Caco-2 (cell line): Measurements from ENCODE around the gene ZMYND8. TPM values are rescaled to one million over a fixed set of nuclear protein-coding genes. Genes with fewer than 3 reads are reported as not detected.
"Not testable (repeated sequence)": the region's sequence is repeated elsewhere in the genome, so short reads cannot be mapped to it uniquely, and the experiment has no call there.

Experiments
- BruUV-seq: library from RNA; stranded (reverse); fragments of 400-500 nt; replicated peaks from 2 replicates; lab custom pipeline; 2021; lab: Mats Ljungman, UMichigan
- CTCF ChIA-PET: fragments of 300-600 bp; sonication (Branson Sonifier 250); formaldehyde crosslinking; loops from one replicate; lab custom pipeline; 2022; ENCODE audit warnings: antibody characterized with exemption; lab: Charles Lee
- POLR2A ChIA-PET: fragments of 300-600 bp; sonication (Branson Sonifier 250); formaldehyde crosslinking; loops from one replicate; lab custom pipeline; 2022; ENCODE audit warnings: antibody characterized with exemption; lab: Charles Lee
- DNase-seq, 2 experiments: peaks; one replicate each; pipeline versions ENCODE4 v3.0.0 to v3.0.0-alpha.2; 2020 to 2022
- H3K27me3 ChIP-seq: replicated peaks from 2 replicates; pipeline ENCODE4 v1.6.0; 2011; ENCODE audit warnings: low read length; ENCODE audit not compliant: control insufficient read depth, insufficient read depth
- H3K36me3 ChIP-seq: 2 replicates; pipeline ENCODE4 v1.5.1; 2011; ENCODE audit warnings: low read length; ENCODE audit not compliant: control insufficient read depth, insufficient read depth
- H3K4me1 ChIP-seq: fragments of 250-450 bp; sonication (Bioruptor Pico); 2 replicates; pipeline ENCODE4 v1.5.1; 2020; ENCODE audit warnings: mild to moderate bottlenecking
- H3K4me3 ChIP-seq: 2 replicates; pipeline ENCODE4 v1.5.1; 2011; ENCODE audit warnings: low read depth, mild to moderate bottlenecking, control low read depth, low read length
- H3K9me3 ChIP-seq: fragments of 250-450 bp; sonication (Bioruptor Pico); 2 replicates; pipeline ENCODE4 v1.5.1; 2020; ENCODE audit warnings: mild to moderate bottlenecking, moderate library complexity
- H3K27ac Mint-ChIP-seq: one replicate; pipeline ENCODE4 v1.8.0; 2022; ENCODE audit warnings: mixed read lengths; ENCODE audit not compliant: unreplicated experiment
- H3K27me3 Mint-ChIP-seq: one replicate; pipeline ENCODE4 v1.8.0; 2022; ENCODE audit warnings: mixed read lengths; ENCODE audit not compliant: insufficient read depth, unreplicated experiment
- H3K36me3 Mint-ChIP-seq: one replicate; pipeline ENCODE4 v1.8.0; 2022; ENCODE audit warnings: mild to moderate bottlenecking, mixed read lengths; ENCODE audit not compliant: insufficient read depth, unreplicated experiment
- H3K4me1 Mint-ChIP-seq: one replicate; pipeline ENCODE4 v1.8.0; 2022; ENCODE audit warnings: low read depth, mixed read lengths; ENCODE audit not compliant: unreplicated experiment
- H3K4me3 Mint-ChIP-seq: one replicate; pipeline ENCODE4 v1.8.0; 2022; ENCODE audit warnings: mild to moderate bottlenecking, moderate library complexity, mixed read lengths; ENCODE audit not compliant: unreplicated experiment
- H3K9me3 Mint-ChIP-seq: one replicate; pipeline ENCODE4 v1.8.0; 2022; ENCODE audit warnings: mixed read lengths; ENCODE audit not compliant: unreplicated experiment
- intact Hi-C: fragments of 100-400 bp; cut with micrococcal nuclease; formaldehyde crosslinking; loops from one replicate; pipeline ENCODE4 v1.10.0; 2022; ENCODE audit not compliant: unreplicated experiment
- total RNA-seq: library from RNA; stranded (reverse); gene quantifications from 2 replicates; pipeline ENCODE4 v1.2.3, GENCODE V29; 2022
- TF ChIP-seq, protein P1 (sequence below), 2 experiments: fragments of 200-600 bp in 1 of 2; IDR thresholded peaks; 1 replicate in 1 of 2; 2 replicates in 1 of 2; pipeline versions ENCODE4 v1.5.1 to v1.8.0; 2011 to 2022; ENCODE audit warnings: antibody characterized with exemption in 1 of 2, control low read depth in 1 of 2, inconsistent platforms in 1 of 2, low read depth in 1 of 2, low read length in 1 of 2, mild to moderate bottlenecking in 1 of 2, moderate library complexity in 1 of 2; ENCODE audit not compliant: insufficient read depth in 1 of 2, severe bottlenecking in 1 of 2, unreplicated experiment in 1 of 2

ZMYND8 gene
- total RNA-seq, 1 experiment from 2014 or later, result 194 TPM

DNA sequence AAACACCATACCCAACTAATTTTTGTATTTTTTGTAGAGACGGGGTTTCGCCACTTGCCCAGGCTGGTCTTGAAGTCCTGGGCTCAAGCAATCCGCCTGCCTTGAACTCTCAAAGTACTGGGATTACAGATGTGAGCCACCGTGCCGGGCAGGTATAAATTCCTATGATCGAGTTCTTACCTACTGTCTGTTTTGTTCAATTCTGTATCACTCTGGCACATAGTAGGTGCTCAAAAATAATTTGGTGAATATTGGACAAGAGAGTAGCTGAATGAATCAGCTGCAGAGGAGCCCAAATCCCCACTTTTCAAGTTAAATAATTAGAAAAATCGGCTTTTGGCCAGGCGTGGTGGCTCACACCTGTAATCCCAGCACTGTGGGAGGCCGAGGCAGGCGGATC is 13.7 kb upstream of the ZMYND8 start:
- peaks cover 33% of the 10 kb centered on the region for H3K4me1 Mint-ChIP-seq

DNA sequence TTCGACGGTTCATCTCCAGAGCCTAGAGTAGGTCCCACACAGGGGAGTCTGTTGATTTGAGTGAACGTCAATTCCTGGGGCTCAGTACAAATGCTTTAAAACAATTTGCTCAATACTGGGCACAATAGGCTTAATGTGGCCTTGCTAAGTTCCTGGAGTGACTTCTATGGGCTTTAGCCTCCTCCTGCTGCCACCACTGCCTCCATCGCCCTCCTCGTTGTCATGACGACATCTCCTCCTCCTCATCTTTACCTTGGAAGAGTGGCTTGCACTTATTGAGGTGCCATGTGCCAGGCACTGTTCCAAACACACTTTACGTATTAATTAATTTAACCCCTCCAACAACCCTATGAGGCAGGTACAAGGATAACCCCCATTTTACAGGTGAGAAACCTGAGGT is 11.8 kb upstream of the ZMYND8 start:
- TF ChIP-seq, protein P1, sequence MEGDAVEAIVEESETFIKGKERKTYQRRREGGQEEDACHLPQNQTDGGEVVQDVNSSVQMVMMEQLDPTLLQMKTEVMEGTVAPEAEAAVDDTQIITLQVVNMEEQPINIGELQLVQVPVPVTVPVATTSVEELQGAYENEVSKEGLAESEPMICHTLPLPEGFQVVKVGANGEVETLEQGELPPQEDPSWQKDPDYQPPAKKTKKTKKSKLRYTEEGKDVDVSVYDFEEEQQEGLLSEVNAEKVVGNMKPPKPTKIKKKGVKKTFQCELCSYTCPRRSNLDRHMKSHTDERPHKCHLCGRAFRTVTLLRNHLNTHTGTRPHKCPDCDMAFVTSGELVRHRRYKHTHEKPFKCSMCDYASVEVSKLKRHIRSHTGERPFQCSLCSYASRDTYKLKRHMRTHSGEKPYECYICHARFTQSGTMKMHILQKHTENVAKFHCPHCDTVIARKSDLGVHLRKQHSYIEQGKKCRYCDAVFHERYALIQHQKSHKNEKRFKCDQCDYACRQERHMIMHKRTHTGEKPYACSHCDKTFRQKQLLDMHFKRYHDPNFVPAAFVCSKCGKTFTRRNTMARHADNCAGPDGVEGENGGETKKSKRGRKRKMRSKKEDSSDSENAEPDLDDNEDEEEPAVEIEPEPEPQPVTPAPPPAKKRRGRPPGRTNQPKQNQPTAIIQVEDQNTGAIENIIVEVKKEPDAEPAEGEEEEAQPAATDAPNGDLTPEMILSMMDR (IDR thresholded peaks at IDR 0.05; ENCODE audit: insufficient read depth in 1 of 2, low read depth in 1 of 2, low read length in 1 of 2, severe bottlenecking in 1 of 2, unreplicated experiment in 1 of 2), result no peak
- Histone ChIP-seq H3K4me1 (peaks cover 38% of the 10 kb centered on the region), H3K9me3 (0 out of 2 replicates have a peak, but pooled peaks cover 5% of the 10 kb centered on the region), H3K36me3 (no peaks in the 10 kb centered on the region), H3K4me3 (no peak overlapping the region), H3K27me3 (no peaks in the 10 kb centered on the region)
- POLR2A ChIA-PET, result interaction anchor here (5.4 kb wide), 1 partner anchor 10 kb away, joined by 140 read pairs; the partner anchor contains the start of gene ZMYND8
- Mint-ChIP-seq H3K36me3 (peaks cover 8% of the 10 kb centered on the region), H3K27ac (no peak overlapping the region), H3K4me3 (no peak overlapping the region), H3K4me1 (peaks cover 32% of the 10 kb centered on the region), H3K27me3 (no peaks in the 10 kb centered on the region), H3K9me3 (no peaks in the 10 kb centered on the region)
- CTCF ChIA-PET, result interaction anchor here (1.1 to 1.8 kb wide), 3 partner anchors 9 to 64 kb away, joined by 3 to 7 read pairs (median 4); no protein-coding TSS in a partner anchor
- no peak for DNase-seq
- intact Hi-C loops, result no loop called here
- BruUV-seq, result no TSS peak

More for the DNA sequence above, 13.7 kb upstream of the ZMYND8 start:
- H3K36me3 ChIP-seq, result no peaks in the 10 kb centered on the region
- no peaks in the 10 kb centered on the region for H3K27me3 Mint-ChIP-seq
- H3K36me3 Mint-ChIP-seq, result peaks cover 8% of the 10 kb centered on the region
- TF ChIP-seq, protein P1 (IDR thresholded peaks at IDR 0.05; ENCODE audit: insufficient read depth in 1 of 2, low read depth in 1 of 2, low read length in 1 of 2, severe bottlenecking in 1 of 2, unreplicated experiment in 1 of 2), result no peak
- no peaks in the 10 kb centered on the region for H3K27me3 ChIP-seq
- ChIA-PET POLR2A (interaction anchor here (5.4 kb wide), 1 partner anchor 12 kb away, joined by 140 read pairs; the partner anchor contains the start of gene ZMYND8), CTCF (interaction anchor here (0.7 to 1.8 kb wide), 4 partner anchors 11 to 187 kb away, joined by 3 to 15 read pairs (median 4); no protein-coding TSS in a partner anchor)
- intact Hi-C loops, result no loop called here
- H3K9me3 Mint-ChIP-seq, result no peaks in the 10 kb centered on the region
- H3K9me3 ChIP-seq, result 0 out of 2 replicates have a peak, but pooled peaks cover 5% of the 10 kb centered on the region
- no TSS peak for BruUV-seq
- peak overlapping the region; percentile 97 for H3K27ac Mint-ChIP-seq
- no peak for DNase-seq
- peaks cover 36% of the 10 kb centered on the region for H3K4me1 ChIP-seq
- no peak overlapping the region for H3K4me3 ChIP-seq
- no peak overlapping the region for H3K4me3 Mint-ChIP-seq

DNA sequence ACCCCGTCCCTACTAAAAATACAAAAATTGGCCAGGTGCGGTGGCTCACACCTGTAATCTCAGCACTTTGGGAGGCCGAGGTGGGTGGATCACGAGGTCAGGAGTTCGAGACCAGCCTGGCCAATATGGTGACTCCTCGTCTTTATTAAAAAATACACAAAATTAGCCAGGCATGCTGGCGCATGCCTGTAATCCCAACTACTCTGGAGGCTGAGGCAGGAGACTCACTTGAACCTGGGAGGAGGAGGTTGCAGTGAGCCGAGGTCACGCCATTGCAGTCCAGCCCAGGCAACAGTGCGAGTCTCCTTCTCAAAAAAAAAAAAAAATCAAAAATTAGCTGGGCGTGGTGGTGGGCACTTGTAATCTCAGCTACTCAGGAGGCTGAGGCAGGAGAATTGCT is 9.8 kb upstream of the ZMYND8 start:
- H3K36me3 Mint-ChIP-seq, H3K27me3 Mint-ChIP-seq, DNase-seq, H3K36me3 ChIP-seq, BruUV-seq, intact Hi-C loops, H3K9me3 Mint-ChIP-seq, H3K4me3 Mint-ChIP-seq, H3K4me3 ChIP-seq, H3K27me3 ChIP-seq, H3K9me3 ChIP-seq: not testable (repeated sequence)
- peak overlapping the region; percentile 2 for H3K27ac Mint-ChIP-seq
- ChIA-PET CTCF (interaction anchor here (1.3 kb wide), 1 partner anchor 8 kb away, joined by 5 read pairs; no protein-coding TSS in a partner anchor), POLR2A (interaction anchor here (0.7 kb wide), 1 partner anchor 10 kb away, joined by 8 read pairs; the partner anchor contains the start of gene ZMYND8)
- peaks cover 31% of the 10 kb centered on the region for H3K4me1 Mint-ChIP-seq
- H3K4me1 ChIP-seq, result peaks cover 26% of the 10 kb centered on the region
